Measurements from ENCODE around the gene PKP2.

Gene PKP2

GRCh38 chr12:32896432-32897280 is at the start of gene PKP2:
Gene PKP2 (minus strand): TSS chr12:32896777. CDS start chr12:32896731, 46 bp downstream.
- DNase-seq, result no peak

- no peak for DNase-seq
Measured at GRCh38 chr12:32944195-32944594, 47.6 kb upstream of the PKP2 start.

GRCh38 chr12:32939801-32940200 is 43.2 kb upstream of the PKP2 start:
- DNase-seq, result no peak

GRCh38 chr12:32926963-32927362 is 30.4 kb upstream of the PKP2 start:
- no peak for DNase-seq

- no peak for DNase-seq
Measured at GRCh38 chr12:32926356-32926755, 29.8 kb upstream of the PKP2 start.

- DNase-seq, result no peak
Measured at GRCh38 chr12:32922546-32923297, 26.1 kb upstream of the PKP2 start.

- DNase-seq, result no peak
Measured at GRCh38 chr12:32921397-32921796, 24.8 kb upstream of the PKP2 start.

GRCh38 chr12:32920506-32921085 is 24.0 kb upstream of the PKP2 start:
- no peak for DNase-seq

- no peak for DNase-seq
Measured at GRCh38 chr12:32918890-32919801, 22.6 kb upstream of the PKP2 start.

- no peak for DNase-seq
Measured at GRCh38 chr12:32917094-32917611, 20.6 kb upstream of the PKP2 start.

GRCh38 chr12:32907898-32908476 is 11.4 kb upstream of the PKP2 start:
- DNase-seq, result no peak

GRCh38 chr12:32907166-32907565 is 10.6 kb upstream of the PKP2 start:
- DNase-seq, result no peak

GRCh38 chr12:32906399-32907165 is 10.0 kb upstream of the PKP2 start:
- DNase-seq, result no peak

- no peak for DNase-seq
Measured at GRCh38 chr12:32903763-32904162, 7.2 kb upstream of the PKP2 start.

- DNase-seq, result no peak
Measured at GRCh38 chr12:32903318-32903717, 6.7 kb upstream of the PKP2 start.

GRCh38 chr12:32902287-32902997 is 5.9 kb upstream of the PKP2 start:
- DNase-seq, result no peak

GRCh38 chr12:32901553-32901952 is 5.0 kb upstream of the PKP2 start:
- DNase-seq, result no peak

- no peak for DNase-seq
Measured at GRCh38 chr12:32897687-32898573, 1.4 kb upstream of the PKP2 start.

GRCh38 chr12:32897281-32897610 is 669 bp upstream of the PKP2 start:
- DNase-seq, result no peak

All from stimulated activated CD4-positive, alpha-beta T cell treated with anti-CD3 and anti-CD28 coated beads, Interleukin-4, amount 100 ng/mL, for 24 hours (primary cell).